BE2C (cell line): ENCODE results near the gene TBXAS1.

Source experiments
- DNase-seq: peaks from one replicate; pipeline ENCODE4 v3.0.0-alpha.2; 2020
- H3K27me3 ChIP-seq: fragments of 250-450 bp; sonication (Bioruptor Pico); 2 replicates; pipeline ENCODE4 v1.5.1; 2020; ENCODE audit warnings: mild to moderate bottlenecking
- H3K36me3 ChIP-seq: fragments of 250-450 bp; sonication (Bioruptor Pico); 2 replicates; pipeline ENCODE4 v1.5.1; 2020; ENCODE audit warnings: mild to moderate bottlenecking
- H3K4me1 ChIP-seq: fragments of 250-450 bp; sonication (Bioruptor Pico); 2 replicates; pipeline ENCODE4 v1.5.1; 2020
- H3K4me3 ChIP-seq: 2 replicates; pipeline ENCODE4 v1.5.1; 2011; ENCODE audit warnings: low read depth, low read length
- H3K9me3 ChIP-seq: fragments of 250-450 bp; sonication (Bioruptor Pico); 2 replicates; pipeline ENCODE4 v1.5.1; 2020
- CTCF ChIP-seq: IDR thresholded peaks from 2 replicates; pipeline ENCODE4 v1.5.1; 2012; ENCODE audit warnings: mild to moderate bottlenecking, low read depth, low read length

The TBXAS1 gene

DNA sequence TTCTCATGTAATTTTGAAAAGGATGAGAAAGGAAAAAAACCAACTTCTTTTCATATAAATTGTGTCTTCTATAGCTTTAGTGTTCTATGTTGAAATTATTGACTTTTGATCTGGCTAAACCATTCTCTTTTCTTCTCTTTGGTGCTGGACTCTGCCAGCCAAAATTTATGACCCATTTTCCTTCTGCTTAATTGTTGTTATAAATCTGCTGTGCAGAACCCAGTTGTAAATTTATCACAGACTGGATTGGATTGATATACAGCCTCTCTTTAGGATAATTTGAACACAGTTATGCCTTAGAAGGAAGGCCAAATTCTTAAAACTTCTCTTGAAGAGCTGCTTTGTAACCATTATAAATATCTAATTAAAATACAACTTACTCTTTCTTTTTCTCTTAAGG lies 139.9 kb downstream of the TBXAS1 start:
- no peaks in the 10 kb centered on the region for H3K4me1 ChIP-seq
- no peak for DNase-seq
- no peaks in the 10 kb centered on the region for H3K9me3 ChIP-seq
- no peaks in the 10 kb centered on the region for H3K27me3 ChIP-seq
- H3K36me3 ChIP-seq: no peaks in the 10 kb centered on the region
- no peak overlapping the region for H3K4me3 ChIP-seq
- no peak for TF ChIP-seq CTCF

DNA sequence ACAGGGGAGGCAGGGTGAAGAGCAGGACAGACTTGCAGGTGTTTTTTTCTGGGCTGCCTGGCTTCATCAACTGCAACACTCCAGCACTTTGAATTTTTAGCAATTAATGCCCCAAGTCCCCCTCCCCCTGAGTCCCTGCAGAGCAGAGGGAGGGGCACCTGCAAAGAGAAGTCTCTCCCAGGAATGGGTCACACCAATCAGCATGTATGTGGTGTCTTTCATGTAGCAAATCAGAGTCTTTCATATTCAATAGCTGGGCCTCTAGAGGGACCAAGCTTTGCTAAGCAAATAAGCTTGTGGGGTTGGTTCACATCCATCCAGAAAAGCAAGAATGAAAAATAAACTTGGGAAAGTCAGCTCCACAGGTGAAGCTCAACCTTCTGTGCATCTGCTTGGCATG lies 143.0 kb downstream of the TBXAS1 start:
- no peak for DNase-seq
- Histone ChIP-seq H3K4me3 (no peak overlapping the region), H3K4me1 (no peaks in the 10 kb centered on the region), H3K36me3 (no peaks in the 10 kb centered on the region), H3K27me3 (no peaks in the 10 kb centered on the region), H3K9me3 (no peaks in the 10 kb centered on the region)
- no peak for TF ChIP-seq CTCF

DNA sequence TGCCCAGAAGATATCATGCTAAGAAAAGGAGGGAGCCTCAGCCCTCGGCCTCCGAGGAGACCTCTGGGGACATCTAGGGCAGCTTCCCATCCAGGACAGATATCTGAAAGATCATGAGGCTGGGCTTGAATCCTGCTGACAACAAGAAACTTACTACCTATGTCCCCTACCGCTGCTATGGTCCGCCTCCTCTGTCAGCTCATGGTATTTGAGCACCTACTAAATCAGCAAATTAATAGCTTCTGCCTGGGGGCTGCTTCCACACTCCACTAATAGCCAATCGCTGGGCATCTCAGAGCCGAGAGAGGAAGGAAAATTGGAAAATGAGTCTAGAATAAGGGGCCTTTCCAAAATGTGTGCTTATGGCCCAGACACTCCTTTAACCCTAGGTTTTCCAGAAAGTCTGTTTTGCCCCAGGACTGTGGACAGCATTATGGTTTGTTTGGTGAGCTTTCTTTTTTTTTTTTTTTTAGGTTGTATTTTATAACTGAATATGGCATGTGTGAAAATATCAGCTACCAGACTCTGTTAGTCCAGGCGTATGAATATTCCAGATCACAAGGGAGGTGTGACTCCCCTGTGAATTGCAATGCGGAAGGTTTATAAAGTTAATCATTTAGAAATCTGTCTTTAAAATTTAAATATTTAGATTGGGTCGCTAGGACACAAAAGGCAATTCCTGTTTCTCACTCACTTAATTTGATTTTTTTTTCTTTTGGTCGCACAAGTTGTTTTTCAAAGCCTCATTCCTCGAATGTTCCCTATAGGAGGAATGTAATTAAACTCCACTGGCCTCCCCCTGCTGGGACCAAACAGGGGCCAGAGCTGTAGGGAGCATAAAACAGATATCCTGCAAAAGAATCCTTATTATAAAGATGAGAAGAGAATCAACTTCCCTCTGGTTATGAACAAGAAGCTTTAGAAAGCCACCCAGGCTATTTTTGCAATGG lies 144.3 kb downstream of the TBXAS1 start:
- no peak overlapping the region for H3K4me3 ChIP-seq
- no peaks in the 10 kb centered on the region for H3K27me3 ChIP-seq
- DNase-seq: no peak
- H3K9me3 ChIP-seq: no peaks in the 10 kb centered on the region
- H3K4me1 ChIP-seq: peaks cover 4% of the 10 kb centered on the region; the same call in 1 of the 2 replicates
- H3K36me3 ChIP-seq: no peaks in the 10 kb centered on the region
- no peak for TF ChIP-seq CTCF

GRCh38 chr7:139974179-139974811 lies 145.2 kb downstream of the TBXAS1 start:
- no peaks in the 10 kb centered on the region for H3K9me3 ChIP-seq
- no peaks in the 10 kb centered on the region for H3K27me3 ChIP-seq
- peaks cover 4% of the 10 kb centered on the region; the same call in 1 of the 2 replicates for H3K4me1 ChIP-seq
- no peak overlapping the region for H3K4me3 ChIP-seq
- H3K36me3 ChIP-seq: no peaks in the 10 kb centered on the region
- no peak for DNase-seq
- TF ChIP-seq CTCF: no peak

GRCh38 chr7:139976055-139976837 lies 147.2 kb downstream of the TBXAS1 start:
- Histone ChIP-seq H3K36me3 (no peaks in the 10 kb centered on the region), H3K4me1 (peaks cover 4% of the 10 kb centered on the region; the same call in 1 of the 2 replicates), H3K27me3 (no peaks in the 10 kb centered on the region), H3K4me3 (no peak overlapping the region), H3K9me3 (no peaks in the 10 kb centered on the region)
- TF ChIP-seq CTCF: no peak
- no peak for DNase-seq
